Measurements from ENCODE around the gene AGTPBP1.
"Not testable (repeated sequence)": the region's sequence is repeated elsewhere in the genome, so short reads cannot be mapped to it uniquely, and the experiment has no call there.

Gene AGTPBP1, protein sequence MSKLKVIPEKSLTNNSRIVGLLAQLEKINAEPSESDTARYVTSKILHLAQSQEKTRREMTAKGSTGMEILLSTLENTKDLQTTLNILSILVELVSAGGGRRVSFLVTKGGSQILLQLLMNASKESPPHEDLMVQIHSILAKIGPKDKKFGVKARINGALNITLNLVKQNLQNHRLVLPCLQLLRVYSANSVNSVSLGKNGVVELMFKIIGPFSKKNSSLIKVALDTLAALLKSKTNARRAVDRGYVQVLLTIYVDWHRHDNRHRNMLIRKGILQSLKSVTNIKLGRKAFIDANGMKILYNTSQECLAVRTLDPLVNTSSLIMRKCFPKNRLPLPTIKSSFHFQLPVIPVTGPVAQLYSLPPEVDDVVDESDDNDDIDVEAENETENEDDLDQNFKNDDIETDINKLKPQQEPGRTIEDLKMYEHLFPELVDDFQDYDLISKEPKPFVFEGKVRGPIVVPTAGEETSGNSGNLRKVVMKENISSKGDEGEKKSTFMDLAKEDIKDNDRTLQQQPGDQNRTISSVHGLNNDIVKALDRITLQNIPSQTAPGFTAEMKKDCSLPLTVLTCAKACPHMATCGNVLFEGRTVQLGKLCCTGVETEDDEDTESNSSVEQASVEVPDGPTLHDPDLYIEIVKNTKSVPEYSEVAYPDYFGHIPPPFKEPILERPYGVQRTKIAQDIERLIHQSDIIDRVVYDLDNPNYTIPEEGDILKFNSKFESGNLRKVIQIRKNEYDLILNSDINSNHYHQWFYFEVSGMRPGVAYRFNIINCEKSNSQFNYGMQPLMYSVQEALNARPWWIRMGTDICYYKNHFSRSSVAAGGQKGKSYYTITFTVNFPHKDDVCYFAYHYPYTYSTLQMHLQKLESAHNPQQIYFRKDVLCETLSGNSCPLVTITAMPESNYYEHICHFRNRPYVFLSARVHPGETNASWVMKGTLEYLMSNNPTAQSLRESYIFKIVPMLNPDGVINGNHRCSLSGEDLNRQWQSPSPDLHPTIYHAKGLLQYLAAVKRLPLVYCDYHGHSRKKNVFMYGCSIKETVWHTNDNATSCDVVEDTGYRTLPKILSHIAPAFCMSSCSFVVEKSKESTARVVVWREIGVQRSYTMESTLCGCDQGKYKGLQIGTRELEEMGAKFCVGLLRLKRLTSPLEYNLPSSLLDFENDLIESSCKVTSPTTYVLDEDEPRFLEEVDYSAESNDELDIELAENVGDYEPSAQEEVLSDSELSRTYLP

DNA sequence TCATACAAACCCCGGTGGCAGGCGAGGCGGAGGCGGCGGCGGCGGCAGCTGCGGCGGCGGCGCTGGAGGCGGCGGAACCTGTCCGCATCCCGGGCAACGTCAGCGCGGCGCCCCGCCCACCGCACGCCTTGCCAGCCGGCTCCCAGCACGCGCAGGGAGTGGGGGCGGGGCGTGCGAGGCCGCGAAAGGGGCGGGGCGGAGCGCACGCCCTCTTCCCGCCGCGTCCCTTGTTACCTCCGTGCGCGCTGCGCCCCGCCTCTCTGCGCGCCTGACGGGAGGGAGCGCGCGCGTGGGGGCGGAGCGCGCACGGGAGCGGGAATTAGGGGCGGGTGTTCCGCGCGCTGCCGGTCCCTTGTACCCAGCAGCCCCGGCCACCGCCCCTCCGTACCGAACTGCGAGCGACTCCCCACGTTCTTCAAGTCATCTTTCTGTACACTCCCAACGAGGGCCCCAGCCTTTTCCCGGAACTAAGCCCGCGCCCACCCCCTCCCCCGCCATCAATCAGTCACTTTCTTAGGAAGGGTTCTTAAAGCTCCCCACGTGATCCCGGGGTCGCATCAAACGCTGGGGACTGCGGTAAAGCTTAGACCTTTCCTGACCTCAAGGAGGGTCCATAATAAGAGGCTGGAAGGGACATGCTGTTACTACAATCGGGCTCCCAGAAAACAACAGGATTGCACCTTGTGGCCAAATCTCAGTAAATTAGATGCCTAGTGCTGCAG, at the start of gene AGTPBP1:
TSS of gene AGTPBP1 (minus strand) at position 80 of the 722 bp plus-strand sequence. CDS start 29,421 bp downstream, outside the sequence.
- DNase-seq (ENCODE audit: low read depth in 3 of 3, low spot score in 1 of 3) = peak; percentile 92 to 98 (median 93)

GRCh38 chr9:85786116-85786515, 44.4 kb upstream of the AGTPBP1 start:
- DNase-seq (ENCODE audit: low read depth in 3 of 3, low spot score in 1 of 3) = not testable (repeated sequence)

GRCh38 chr9:85773844-85774243, 32.1 kb upstream of the AGTPBP1 start:
- DNase-seq (ENCODE audit: low read depth in 3 of 3, low spot score in 1 of 3) = not testable (repeated sequence)

DNA sequence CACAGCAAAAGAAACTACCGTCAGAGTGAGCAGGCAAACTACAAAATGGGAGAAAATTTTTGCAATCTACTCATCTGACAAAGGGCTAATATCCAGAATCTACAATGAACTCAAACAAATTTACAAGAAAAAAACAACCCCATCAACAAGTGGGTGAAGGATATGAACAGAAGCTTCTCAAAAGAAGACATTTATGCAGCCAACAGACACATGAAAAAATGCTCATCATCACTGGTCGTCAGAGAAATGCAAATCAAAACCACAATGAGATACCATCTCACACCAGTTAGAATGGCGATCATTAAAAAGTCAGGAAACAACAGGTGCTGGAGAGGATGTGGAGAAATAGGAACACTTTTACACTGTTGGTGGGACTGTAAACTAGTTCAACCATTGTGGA, 20.0 kb upstream of the AGTPBP1 start:
- not testable (repeated sequence) for DNase-seq (ENCODE audit: low read depth in 3 of 3, low spot score in 1 of 3)

DNA sequence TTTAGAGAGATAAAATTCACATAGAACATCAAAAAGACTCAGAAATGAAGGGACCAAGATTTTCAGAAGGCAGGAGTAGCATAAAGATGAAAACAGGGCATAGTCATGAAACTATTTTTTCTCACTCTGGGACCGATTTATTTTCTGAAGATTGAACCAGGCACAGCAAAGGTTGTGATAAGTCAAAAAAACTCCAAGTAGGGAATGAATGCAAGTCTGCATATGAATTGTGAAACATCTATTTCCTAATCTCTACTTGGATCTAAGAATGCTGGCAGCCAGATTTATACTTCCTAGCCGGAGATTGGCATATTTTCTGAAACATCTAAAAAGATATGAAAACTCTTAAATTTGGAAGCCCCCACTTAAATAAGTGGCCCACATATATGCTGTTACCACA, 16.0 kb upstream of the AGTPBP1 start:
- not testable (repeated sequence) for DNase-seq (ENCODE audit: low read depth in 3 of 3, low spot score in 1 of 3)

GRCh38 chr9:85756216-85756615, 14.5 kb upstream of the AGTPBP1 start:
- DNase-seq (ENCODE audit: low read depth in 3 of 3, low spot score in 1 of 3) = not testable (repeated sequence)

DNA sequence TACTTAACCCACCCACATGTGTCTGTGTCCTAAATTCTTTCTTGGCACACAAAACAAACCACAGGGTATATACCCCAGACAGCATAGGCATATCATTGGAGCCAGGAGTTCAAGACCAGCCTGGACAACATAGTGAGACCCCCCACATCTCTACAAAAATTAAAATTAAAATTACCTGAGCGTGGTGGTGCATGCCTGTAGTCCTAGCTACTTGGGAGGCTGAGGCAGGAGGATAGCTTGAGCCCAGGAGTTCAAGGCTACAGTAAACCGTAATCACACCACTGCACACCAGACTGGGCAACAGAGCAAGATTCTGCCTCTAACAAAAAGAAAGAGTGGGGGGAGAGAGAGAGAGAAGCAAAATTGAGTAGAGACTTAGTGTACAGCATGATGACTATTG, 4.6 kb upstream of the AGTPBP1 start:
- no peak for DNase-seq (ENCODE audit: low read depth in 3 of 3, low spot score in 1 of 3)

- DNase-seq (ENCODE audit: low read depth in 3 of 3, low spot score in 1 of 3) = no peak
Observed at GRCh38 chr9:85745203-85745602, 3.4 kb upstream of the AGTPBP1 start.

- DNase-seq (ENCODE audit: low read depth in 3 of 3, low spot score in 1 of 3) = no peak
Observed at GRCh38 chr9:85744480-85744879, 2.7 kb upstream of the AGTPBP1 start.

DNA sequence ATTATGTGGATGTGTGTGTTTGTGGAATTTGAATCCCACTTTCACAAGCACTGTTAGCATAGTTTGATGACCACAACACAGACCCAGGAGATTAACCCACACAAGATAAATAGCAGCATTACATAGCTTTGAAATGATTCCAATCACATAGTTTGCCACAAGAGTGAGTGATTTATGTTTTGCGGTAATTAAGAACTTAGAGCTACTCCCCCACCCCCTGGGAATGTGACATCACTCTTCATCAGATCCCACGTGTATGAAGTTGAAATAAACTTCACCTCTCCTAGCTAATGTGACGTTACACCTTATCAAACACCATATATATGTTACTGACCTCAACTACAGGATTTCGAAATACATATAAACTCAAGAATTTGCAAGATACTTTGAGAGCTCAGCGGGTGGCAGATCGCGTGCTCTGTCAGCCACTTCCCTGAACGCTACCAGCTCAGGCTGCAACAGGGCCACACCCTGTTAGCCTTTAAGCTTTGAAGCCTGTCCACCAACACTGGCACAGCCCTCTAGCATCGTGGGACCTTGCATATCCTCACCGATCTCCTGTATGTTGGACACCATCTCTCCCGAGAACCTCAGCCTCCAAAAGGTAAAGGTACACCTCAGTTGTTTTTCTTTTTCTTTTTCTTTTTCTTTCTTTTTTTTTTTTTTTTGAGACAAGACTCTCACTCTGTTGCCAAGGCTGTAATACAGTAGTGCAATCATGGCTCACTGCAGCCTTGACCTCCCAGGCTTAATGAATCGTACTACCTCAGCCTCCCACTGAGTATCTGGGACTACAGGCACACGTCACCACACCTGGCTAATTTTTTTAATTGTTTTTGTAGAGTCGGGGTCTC, 1.7 kb upstream of the AGTPBP1 start:
- DNase-seq (ENCODE audit: low read depth in 3 of 3, low spot score in 1 of 3) = no peak

DNA sequence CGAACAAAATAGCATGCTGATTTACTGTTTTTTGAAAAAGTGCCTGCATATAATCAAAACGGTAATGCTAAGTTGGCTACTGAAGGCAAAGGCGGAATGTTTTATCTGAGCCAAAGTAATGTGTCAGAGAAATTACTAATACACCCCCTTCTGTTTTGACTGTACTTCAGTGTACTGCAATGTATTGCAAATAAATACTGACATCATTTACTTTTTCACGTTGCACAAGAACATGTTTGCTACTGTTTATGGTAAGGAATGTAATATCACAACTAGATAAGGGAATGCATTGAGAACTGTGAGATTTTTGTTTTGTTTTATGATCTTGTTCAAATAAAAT, 813 bp upstream of the AGTPBP1 start:
- DNase-seq (ENCODE audit: low read depth in 3 of 3, low spot score in 1 of 3) = no peak

GRCh38 chr9:85741095-85741874, 469 bp downstream of the AGTPBP1 start:
- DNase-seq (ENCODE audit: low read depth in 3 of 3, low spot score in 1 of 3) = peak in 2 of 3 donors; percentile 13 to 37

DNA sequence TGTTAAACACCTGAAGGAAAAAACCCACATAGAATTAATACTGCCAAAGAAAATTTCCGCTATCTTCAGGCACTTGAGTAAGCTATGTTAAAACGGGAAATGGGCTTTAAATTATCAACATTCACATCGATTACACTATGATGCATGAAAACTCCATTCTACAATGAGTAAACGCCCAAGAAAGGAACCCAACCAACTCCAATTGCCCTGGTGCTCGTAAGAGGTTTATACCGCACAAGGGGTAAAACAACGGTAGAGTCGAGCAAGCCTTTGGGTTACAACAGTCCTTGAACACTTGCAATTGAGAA, 1.0 kb downstream of the AGTPBP1 start:
- DNase-seq (ENCODE audit: low read depth in 3 of 3, low spot score in 1 of 3) = no peak

- DNase-seq (ENCODE audit: low read depth in 3 of 3, low spot score in 1 of 3) = no peak
Observed at GRCh38 chr9:85738509-85738908, 3.2 kb downstream of the AGTPBP1 start.

DNA sequence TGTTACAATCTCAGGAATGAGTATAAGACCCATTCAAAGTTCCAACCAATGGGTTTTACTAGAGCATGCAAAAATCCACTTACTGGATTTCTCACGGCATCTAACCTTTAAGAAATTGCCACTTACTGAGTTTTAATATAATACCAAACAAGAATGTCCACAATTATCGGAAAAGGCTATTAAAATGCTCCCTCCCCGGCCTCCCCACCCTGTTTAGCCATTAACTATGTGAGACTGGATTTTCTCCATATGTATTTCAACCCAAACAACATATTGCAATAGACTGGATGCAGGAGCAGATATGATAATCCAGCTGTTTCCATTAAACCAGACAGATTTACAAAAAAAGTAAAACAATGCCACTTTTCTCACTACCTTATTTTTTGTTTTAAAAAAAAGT, 4.1 kb downstream of the AGTPBP1 start:
- DNase-seq (ENCODE audit: low read depth in 3 of 3, low spot score in 1 of 3) = no peak

DNA sequence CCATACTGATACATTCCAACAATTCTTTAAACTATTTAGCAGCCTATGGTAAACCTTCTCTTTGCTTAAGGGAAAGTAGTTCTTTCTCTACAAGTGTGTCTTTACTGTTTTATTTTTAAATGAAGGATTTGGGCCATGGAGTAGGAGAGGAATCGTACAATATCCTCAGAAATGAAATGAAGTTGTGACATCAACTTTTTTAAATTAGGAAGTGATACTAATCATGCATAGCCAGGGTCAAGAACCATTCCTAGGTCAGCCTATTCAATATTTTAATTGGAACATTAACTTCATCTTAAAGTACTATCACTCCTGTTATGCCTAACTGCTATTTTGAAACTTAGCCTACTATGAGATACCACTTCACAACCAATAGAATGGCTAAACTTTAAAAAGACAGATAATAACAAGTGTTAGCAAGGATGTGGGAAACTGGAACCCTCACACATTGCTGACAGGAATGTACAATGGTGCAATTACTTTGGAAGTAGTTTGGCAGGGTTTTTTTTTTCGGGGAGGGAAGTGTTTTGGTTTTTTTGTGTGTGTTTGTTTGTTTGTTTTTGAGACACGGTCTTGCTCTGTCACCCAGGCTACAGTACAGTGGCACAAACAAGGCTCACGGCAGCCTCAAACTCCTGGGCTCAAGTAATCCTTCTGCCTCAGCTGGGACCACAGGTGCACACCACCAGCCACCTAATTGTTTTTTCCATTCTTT, 10.7 kb downstream of the AGTPBP1 start:
- no peak for DNase-seq (ENCODE audit: low read depth in 3 of 3, low spot score in 1 of 3)

GRCh38 chr9:85729882-85730281, 11.9 kb downstream of the AGTPBP1 start:
- DNase-seq (ENCODE audit: low read depth in 3 of 3, low spot score in 1 of 3) = no peak

DNA sequence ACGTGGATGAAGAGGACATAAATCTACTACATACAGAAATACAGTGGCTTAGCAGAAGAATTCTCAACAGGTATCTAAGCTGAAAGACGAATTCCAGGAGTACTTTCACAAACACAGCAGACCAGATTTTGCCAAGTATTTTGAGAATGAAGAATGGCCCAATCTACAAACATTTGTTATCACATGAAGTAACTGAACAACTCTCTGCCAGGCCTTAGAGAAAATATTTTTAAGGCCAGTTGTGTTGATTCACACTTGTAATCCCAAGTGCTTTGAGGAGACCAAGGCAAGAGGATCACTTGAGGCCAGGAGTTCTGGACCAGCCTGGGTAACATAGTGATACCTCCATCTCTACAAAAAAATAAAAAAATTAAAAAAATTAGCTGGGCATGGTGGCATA, 14.3 kb downstream of the AGTPBP1 start:
- no peak for DNase-seq (ENCODE audit: low read depth in 3 of 3, low spot score in 1 of 3)

GRCh38 chr9:85726737-85727136, 15.0 kb downstream of the AGTPBP1 start:
- DNase-seq (ENCODE audit: low read depth in 3 of 3, low spot score in 1 of 3) = no peak

Data from stimulated activated CD4-positive, alpha-beta T cell treated with anti-CD3 and anti-CD28 coated beads, TNF-alpha, amount 100 ng/mL, for 1 hour (primary cell).